ENCODE data around the gene STOML2. TPM values are rescaled to one million over a fixed set of nuclear protein-coding genes. Genes with fewer than 3 reads are reported as not detected.
A peak's percentile ranks its signal among the peaks of the same experiment; 100 is the strongest.

The STOML2 gene
- total and polyA plus RNA-seq, 9 of the 15 experiments (the other 6 are each of a cell fraction or from before 2014, with no cell fraction given) = 110 to 220 (median 174) TPM

DNA sequence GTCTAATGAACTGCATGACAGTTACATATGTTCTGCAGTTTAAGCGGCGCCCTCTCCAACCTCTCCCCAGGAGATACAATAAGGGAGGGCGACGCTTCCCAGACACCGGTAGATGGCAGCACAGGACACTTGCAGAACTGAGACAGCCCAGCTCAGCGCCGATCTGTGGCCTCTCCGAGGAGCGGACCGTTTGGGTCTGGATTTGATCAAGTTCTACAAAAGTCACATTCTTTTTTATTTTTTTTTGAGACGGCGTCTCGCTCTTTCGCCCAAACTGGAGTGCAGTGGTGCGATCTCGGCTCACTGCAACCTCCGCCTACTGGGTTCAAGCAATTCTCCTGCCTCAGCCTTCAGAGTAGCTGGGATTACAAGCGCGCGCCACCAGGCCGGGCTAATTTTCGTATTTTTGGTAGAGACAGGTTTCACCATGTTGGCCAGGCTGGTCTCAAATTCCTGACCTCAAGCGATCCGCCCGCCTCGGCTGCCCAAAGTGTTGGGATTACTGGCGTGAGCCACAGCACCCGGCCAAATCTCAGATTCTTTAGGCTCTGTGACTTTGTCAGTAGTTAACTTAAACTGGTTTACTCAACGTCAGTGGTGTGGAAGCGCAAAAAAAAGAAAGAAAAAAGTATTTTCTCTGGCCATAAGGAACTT, 14.1 kb upstream of the STOML2 start (continued):
- TF ChIP-seq TFAP4 (CRISPR knock-in tag; IDR thresholded peaks at IDR 0.05; ENCODE audit: borderline replicate concordance) (no peak; the same call in 1 of the 2 replicates), TAF9B (IDR thresholded peaks at IDR 0.05; ENCODE audit: partially characterized antibody) (no peak), FIP1L1 (IDR thresholded peaks at IDR 0.05; ENCODE audit: low read depth, low read length, poor library complexity, severe bottlenecking) (no peak), RFX5 (IDR thresholded peaks at IDR 0.05; ENCODE audit: low read depth, low read length) (no peak), FOXP1 (CRISPR knock-in tag; IDR thresholded peaks at IDR 0.05) (no peak), MNT (conservative IDR thresholded peaks at IDR 0.05) (no peak), ESRRB (CRISPR knock-in tag; IDR thresholded peaks at IDR 0.05; ENCODE audit: borderline replicate concordance) (no peak), ZNF324 (CRISPR knock-in tag; IDR thresholded peaks at IDR 0.05) (no peak), PREB (CRISPR knock-in tag; IDR thresholded peaks at IDR 0.05) (0 out of 2 replicates have a peak, but pooled peaks have one; percentile 53), PHF8 (IDR thresholded peaks at IDR 0.05; ENCODE audit: borderline replicate concordance, low read length) (no peak), ZSCAN32 (CRISPR knock-in tag; IDR thresholded peaks at IDR 0.05) (no peak), COPS2 (conservative IDR thresholded peaks at IDR 0.05) (no peak), FOXA3 (CRISPR knock-in tag; conservative IDR thresholded peaks at IDR 0.05 in 1 of 2, IDR thresholded peaks at IDR 0.05 in 1 of 2) (no peak), ZNF511 (CRISPR knock-in tag; IDR thresholded peaks at IDR 0.05) (no peak), MTA2 (IDR thresholded peaks at IDR 0.05; ENCODE audit: low read depth) (no peak), ZNF232 (CRISPR knock-in tag; IDR thresholded peaks at IDR 0.05) (no peak), KDM5B (IDR thresholded peaks at IDR 0.05; ENCODE audit: insufficient replicate concordance, low read depth, low read length) (no peak)
- TF ChIP-seq, protein P1, sequence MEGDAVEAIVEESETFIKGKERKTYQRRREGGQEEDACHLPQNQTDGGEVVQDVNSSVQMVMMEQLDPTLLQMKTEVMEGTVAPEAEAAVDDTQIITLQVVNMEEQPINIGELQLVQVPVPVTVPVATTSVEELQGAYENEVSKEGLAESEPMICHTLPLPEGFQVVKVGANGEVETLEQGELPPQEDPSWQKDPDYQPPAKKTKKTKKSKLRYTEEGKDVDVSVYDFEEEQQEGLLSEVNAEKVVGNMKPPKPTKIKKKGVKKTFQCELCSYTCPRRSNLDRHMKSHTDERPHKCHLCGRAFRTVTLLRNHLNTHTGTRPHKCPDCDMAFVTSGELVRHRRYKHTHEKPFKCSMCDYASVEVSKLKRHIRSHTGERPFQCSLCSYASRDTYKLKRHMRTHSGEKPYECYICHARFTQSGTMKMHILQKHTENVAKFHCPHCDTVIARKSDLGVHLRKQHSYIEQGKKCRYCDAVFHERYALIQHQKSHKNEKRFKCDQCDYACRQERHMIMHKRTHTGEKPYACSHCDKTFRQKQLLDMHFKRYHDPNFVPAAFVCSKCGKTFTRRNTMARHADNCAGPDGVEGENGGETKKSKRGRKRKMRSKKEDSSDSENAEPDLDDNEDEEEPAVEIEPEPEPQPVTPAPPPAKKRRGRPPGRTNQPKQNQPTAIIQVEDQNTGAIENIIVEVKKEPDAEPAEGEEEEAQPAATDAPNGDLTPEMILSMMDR (IDR thresholded peaks at IDR 0.05 in 2 of 3, conservative IDR thresholded peaks at IDR 0.05 in 1 of 3; ENCODE audit: insufficient read depth in 2 of 3, low read depth in 1 of 3, low read length in 3 of 3) = peak; percentile 89 to 97 (median 94)
- TF ChIP-seq, protein P2, sequence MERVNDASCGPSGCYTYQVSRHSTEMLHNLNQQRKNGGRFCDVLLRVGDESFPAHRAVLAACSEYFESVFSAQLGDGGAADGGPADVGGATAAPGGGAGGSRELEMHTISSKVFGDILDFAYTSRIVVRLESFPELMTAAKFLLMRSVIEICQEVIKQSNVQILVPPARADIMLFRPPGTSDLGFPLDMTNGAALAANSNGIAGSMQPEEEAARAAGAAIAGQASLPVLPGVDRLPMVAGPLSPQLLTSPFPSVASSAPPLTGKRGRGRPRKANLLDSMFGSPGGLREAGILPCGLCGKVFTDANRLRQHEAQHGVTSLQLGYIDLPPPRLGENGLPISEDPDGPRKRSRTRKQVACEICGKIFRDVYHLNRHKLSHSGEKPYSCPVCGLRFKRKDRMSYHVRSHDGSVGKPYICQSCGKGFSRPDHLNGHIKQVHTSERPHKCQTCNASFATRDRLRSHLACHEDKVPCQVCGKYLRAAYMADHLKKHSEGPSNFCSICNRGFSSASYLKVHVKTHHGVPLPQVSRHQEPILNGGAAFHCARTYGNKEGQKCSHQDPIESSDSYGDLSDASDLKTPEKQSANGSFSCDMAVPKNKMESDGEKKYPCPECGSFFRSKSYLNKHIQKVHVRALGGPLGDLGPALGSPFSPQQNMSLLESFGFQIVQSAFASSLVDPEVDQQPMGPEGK (CRISPR knock-in tag; IDR thresholded peaks at IDR 0.05; ENCODE audit: borderline replicate concordance) = no peak
